MV-4-11 (cell line): ENCODE data around the gene ZGPAT.

ENCODE experiments used
- DNase-seq: peaks from one replicate; lab custom pipeline; 2025; lab: John Stamatoyannopoulos, UW

ZGPAT gene

DNA sequence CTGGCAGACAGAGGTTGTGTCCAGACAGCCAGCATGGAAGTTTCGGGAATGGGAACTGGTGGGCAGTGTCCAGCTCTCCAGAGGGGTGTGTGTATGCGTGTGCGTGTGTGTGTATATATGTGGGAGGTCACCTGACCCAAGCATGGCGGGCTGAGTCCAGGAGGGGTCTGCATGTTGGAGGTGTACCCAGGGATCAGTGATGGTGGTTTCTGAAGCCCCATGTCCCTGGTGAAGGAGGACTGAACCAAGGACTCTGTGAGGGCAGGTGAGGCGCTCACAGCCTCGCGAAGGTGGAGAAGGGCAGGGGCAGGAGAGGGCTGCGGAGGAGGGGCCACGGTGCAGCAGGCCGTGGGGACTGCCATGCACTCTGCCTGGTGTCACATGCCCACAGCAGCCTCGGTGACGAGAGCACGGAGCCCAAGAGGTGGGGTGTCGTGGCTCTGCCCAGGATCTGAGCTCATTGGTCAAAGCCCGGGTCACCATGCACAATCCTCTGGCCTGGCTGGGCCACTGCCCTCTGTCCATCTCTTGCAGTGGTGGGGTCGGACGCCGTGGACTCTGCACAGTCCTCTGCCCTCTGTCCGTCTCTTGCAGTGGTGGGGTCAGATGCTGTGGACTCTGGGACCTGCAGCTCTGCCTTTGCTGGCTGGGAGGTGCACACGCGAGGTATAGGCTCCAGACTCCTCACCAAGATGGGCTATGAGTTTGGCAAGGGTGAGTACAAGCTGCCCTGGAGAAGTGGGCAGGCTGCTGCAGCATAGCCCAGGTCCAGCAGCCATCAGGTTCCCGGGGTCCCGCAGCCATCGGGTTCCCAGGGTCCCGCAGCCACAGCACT is 26.5 kb downstream of the ZGPAT start:
- no peak for DNase-seq

DNA sequence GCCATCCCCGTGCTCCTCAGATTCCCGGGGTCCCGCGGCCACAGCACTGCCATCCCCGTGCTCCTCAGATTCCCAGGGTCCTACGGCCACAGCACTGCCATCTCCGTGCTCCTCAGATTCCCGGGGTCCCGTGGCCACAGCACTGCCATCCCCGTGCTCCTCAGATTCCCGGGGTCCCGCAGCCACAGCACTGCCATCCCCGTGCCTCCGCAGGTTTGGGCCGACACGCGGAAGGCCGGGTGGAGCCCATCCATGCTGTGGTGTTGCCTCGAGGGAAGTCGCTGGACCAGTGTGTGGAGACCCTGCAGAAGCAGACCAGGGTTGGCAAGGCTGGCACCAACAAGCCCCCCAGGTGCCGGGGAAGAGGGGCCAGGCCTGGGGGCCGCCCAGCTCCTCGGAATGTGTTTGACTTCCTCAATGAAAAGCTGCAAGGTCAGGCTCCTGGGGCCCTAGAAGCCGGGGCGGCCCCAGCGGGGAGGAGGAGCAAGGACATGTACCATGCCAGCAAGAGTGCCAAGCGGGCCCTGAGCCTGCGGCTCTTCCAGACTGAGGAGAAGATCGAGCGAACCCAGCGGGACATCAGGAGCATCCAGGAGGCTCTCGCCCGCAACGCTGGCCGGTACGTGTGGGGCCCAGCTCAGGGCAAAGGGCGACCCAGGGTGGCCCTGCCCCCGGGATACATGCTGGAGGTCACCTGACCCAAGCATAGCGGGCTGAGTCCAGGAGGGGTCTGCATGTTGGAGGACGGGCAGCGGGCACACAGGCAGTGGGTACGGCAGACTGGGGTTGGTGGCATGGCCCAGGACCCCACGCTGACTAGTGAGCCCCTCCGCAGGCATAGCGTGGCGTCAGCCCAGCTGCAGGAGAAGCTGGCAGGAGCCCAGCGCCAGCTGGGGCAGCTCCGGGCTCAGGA is 27.4 kb downstream of the ZGPAT start:
- DNase-seq = no peak

DNA sequence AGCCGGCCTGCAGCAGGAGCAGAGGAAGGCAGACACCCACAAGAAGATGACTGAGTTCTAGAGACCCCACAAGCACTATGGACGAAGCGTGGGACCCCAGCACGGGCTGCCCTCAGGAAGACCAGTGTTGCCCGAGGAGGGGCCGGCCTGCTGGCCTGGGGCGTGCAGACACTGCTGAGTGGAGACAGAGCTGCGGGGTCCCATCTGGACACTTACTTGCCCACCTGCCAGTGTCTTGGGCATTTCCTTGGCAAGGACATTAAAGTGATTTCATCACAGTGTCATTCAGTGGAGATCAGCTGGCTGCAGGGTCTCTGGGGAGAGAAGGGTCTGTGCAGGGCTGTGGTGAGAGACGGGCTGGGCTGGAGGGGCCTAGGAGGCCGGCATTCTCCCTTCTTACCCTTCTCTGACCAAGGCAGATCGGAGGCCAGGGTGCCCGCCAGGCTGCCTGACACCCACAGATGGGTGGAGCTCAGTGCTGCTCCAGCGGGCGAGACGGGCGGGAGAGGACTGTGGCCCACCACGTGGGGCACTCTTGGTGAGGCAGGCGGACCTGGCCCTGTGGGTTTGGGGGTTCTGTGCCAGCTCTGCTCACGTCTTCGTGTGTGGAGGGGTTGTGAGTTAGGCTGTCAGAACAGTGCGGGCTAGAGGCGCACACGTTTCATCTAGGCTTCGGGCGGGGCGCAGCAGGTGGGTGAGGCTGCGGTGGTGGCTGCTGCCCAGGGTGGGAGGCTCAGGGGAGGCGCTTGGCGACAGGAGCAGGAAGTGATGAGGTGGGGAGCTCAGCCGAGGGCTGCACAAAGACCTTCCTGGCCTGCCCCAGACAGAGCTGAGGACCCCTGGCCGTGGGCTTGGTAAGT is 28.2 kb downstream of the ZGPAT start, which contains the start of gene LIME1:
TSS of gene LIME1 (plus strand) at position 806 of the 860 bp plus-strand sequence. CDS start 886 bp downstream, outside the sequence.
- no peak for DNase-seq

DNA sequence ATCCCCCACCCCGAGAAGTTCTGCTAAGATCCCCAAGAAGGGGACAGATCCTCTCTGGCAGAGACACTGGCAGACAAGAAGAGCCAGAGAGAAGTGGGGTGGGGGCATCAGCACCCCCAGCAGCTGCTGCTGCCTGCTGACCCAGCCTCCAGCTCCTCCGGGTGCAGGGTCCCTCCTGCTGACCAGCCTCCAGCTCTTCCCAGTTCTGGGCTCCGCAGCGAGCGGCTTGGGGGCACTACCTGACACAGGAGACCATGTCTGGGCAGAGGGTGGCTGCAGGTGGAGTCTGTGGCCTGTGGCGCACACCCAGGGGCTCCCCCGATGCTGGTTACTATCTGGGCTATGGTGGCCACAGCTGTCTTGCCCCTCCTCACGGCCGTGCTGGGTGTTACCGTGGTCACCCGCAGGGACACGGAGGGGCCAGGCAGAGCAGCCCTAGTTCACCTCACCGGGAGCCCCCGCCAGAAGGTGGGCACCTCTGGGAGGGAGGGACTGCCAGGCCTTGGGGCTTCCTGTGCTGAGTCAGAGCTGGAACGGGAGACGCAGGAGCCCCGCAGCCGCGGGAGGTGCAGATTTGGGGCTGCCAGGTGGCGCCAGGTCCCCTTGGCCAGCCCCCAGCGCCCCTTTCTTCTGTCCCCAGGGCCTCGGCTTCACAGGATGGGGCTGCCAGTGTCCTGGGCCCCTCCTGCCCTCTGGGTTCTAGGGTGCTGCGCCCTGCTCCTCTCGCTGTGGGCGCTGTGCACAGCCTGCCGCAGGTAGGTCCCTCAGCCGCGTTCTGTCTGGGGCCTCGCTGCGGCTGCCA is 29.3 kb downstream of the ZGPAT start:
- no peak for DNase-seq

DNA sequence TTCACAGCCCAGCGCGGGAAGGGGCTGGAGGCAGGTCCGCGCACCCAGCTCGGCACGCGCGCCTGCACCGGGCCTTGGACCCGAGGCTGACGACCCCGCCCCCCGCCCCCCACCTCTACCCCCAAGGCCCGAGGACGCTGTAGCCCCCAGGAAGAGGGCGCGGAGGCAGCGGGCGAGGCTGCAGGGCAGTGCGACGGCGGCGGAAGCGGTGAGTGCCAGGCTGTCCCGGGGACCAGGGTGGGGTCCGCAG is 29.8 kb downstream of the ZGPAT start:
- no peak for DNase-seq

DNA sequence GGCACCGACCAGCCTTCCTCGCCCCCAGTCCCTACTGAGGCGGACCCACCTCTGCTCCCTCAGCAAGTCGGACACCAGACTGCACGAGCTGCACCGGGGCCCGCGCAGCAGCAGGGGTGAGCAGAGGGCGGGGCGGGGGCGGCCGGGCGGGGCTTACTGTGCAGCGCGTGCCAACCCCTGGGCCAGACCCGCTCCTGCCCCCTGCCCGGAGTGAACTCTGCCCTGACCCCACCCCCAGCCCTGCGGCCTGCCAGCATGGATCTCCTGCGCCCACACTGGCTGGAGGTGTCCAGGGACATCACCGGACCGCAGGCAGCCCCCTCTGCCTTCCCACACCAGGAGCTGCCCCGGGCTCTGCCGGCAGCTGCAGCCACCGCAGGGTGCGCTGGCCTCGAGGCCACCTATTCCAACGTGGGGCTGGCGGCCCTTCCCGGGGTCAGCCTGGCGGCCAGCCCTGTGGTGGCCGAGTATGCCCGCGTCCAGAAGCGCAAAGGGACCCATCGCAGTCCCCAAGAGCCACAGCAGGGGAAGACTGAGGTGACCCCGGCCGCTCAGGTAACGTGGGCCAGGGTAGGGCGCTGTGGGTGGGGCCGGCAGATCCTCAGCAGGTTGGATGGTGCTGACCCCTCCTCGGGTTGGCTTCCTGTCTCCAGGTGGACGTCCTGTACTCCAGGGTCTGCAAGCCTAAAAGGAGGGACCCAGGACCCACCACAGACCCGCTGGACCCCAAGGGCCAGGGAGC is 30.3 kb downstream of the ZGPAT start:
- no peak for DNase-seq

DNA sequence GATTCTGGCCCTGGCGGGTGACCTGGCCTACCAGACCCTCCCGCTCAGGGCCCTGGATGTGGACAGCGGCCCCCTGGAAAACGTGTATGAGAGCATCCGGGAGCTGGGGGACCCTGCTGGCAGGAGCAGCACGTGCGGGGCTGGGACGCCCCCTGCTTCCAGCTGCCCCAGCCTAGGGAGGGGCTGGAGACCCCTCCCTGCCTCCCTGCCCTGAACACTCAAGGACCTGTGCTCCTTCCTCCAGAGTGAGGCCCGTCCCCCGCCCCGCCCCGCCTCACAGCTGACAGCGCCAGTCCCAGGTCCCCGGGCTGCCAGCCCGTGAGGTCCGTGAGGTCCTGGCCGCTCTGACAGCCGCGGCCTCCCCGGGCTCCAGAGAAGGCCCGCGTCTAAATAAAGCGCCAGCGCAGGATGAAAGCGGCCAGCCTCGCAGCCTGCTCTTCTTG is 30.9 kb downstream of the ZGPAT start:
- no peak for DNase-seq

DNA sequence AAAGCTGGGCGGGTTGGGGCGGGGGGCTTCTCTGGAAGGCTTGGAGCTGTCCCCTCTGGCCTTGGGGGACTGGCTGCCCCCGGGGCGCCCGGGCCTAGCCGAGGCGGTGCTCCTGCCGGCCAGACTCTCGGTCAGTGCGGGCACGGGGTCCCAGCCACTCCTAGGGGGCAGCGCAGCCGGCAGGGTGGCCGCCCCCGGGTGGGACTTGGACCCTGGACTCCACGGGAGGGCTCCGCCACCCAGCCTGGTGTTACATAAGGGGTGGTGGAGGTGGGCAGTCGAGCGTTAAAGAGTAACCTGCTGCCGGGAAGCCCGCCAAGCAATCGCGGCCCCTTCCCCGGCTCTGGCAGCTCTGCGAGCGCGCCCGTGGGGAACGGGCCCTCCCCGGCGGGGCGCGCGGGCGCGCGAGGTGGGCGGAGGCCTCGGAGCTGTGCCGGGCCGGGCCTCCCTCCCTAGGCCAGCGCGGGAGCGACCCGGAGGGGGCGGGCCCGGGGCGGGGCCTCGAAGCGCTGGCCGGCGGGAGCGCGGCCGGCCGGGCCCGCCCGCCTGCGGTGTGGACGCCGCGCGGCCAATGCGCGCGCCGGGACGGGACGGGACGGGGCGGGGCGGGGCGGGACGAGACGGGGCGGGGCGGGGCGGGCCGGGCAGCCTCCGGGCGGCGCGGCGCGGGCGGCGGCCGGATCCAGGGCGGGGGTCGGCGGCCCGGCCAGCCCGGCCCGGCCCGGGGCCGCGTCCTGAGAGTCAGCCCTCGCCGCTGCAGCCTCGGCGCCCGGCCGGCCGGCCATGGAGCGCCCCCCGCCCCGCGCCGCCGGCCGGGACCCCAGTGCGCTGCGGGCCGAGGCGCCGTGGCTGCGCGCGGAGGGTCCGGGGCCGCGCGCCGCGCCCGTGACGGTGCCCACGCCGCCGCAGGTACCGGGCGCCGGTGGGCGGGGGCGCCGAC is 31.6 kb downstream of the ZGPAT start, which contains the start of gene SLC2A4RG:
TSS of gene SLC2A4RG (plus strand) at position 647 of the 940 bp plus-strand sequence. CDS start at position 784, 137 bp downstream.
- DNase-seq = peak; percentile 62

DNA sequence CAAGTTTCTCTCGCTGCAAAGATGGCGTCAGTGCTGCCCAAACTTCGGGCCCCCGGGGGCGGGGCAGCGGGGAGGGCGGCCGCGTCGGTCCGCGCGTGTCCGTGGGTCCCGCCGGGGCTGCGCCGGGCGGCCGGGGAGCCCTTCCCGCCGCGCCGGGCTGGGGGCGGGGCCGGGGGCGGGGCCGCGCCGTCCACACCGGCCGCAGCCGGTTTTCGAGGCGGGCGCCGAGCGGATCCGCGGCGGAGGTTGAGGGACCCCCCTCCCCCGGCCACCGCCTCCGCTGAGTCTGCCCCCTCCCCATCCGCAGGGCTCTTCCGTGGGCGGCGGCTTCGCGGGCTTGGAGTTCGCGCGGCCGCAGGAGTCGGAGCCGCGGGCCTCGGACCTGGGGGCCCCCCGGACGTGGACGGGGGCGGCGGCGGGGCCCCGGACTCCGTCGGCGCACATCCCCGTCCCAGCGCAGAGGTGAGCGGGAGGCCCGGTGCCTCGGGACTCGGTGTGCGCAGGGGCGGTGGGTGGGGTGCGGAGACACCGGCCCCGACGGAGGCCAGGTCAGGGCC is 32.3 kb downstream of the ZGPAT start:
- peak; percentile 31 for DNase-seq

DNA sequence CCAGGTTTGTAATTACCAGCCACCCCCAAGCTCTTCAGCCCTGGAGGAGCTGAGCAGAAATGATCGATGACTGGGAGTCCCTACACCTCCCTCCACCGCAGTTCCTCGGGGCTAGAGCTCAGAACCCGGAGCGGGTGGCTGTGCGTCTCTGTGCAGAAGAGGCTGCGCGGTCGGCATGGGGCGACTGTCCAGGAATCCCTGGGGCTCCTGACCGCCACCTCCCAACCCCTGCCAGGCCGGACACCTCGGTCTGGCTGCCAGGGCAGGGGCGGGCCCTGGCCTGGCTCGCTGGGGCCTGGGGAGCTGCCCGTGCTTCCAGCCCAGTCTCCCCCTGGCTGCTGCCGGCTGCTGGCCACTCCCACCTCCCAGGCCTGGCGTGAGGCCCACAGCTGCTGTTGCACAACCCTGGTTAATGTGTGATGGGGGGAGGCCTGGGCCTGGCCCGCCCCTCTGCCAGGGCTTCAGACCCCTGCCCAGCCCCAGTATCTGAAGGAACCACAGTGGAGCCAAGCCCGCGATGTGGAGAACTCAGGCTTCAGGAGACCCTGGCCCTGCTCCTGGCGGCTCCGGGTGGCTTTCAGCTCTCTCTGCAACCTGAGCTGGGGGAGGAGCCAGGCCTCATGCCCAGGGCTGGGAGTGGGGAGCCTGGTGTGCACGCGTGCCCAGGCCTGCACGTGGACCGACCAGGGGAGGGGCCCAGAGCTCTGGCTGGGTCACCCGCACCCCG is 33.0 kb downstream of the ZGPAT start:
- DNase-seq = peak; percentile 82

DNA sequence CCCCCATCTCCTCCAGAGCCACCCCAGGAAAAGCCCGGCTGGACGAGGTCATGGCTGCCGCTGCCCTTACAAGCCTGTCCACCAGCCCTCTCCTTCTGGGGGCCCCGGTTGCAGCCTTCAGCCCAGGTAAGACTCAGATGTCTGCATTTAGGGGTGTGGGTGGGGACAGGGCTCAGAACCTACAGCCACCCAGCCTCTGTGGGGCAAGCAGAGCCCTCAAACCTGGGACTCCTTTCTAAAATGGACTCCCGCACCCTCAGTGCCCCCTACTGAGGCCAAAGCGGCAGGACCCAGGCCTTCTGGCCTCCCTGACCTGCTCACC is 33.5 kb downstream of the ZGPAT start:
- DNase-seq = no peak

DNA sequence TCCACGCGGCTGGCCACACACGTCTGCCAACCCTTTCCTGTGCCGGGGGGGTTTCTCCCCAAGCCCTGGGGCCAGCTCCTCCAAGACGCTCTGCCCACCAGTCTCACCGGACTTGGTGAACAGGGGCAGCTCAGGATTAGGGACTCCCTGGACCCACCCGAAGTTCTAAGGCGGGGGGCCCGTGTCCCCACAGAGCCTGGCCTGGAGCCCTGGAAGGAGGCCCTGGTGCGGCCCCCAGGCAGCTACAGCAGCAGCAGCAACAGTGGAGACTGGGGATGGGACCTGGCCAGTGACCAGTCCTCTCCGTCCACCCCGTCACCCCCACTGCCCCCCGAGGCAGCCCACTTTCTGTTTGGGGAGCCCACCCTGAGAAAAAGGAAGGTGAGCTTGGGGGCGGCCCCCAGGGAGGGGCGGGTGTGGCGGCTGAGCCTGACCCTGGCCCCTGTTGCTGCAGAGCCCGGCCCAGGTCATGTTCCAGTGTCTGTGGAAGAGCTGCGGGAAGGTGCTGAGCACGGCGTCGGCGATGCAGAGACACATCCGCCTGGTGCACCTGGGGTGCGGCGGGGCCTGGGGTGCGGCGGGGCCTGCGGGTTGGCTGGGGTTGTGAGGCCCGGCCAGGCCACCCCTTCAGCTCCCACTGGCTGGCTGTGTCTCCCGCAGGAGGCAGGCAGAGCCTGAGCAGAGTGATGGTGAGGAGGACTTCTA is 34.0 kb downstream of the ZGPAT start:
- no peak for DNase-seq

DNA sequence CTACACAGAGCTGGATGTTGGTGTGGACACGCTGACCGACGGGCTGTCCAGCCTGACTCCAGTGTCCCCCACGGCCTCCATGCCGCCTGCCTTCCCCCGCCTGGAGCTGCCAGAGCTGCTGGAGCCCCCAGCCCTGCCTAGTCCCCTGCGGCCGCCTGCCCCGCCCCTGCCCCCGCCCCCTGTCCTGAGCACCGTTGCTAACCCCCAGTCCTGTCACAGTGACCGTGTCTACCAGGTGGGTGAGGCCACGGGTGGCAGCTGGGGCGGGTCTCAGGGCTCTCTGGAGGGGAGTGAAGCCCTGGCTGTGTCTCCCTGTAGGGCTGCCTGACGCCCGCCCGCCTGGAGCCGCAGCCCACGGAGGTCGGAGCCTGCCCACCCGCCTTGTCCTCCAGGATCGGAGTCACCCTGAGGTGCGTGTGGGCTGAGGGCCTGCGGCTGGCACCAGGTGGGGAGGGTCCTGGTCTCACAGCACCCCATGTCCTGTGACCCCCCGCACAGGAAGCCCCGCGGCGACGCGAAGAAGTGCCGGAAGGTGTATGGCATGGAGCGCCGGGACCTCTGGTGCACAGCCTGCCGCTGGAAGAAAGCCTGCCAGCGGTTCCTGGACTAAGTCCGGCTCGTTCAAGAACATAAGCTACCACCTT is 34.7 kb downstream of the ZGPAT start:
- no peak for DNase-seq

DNA sequence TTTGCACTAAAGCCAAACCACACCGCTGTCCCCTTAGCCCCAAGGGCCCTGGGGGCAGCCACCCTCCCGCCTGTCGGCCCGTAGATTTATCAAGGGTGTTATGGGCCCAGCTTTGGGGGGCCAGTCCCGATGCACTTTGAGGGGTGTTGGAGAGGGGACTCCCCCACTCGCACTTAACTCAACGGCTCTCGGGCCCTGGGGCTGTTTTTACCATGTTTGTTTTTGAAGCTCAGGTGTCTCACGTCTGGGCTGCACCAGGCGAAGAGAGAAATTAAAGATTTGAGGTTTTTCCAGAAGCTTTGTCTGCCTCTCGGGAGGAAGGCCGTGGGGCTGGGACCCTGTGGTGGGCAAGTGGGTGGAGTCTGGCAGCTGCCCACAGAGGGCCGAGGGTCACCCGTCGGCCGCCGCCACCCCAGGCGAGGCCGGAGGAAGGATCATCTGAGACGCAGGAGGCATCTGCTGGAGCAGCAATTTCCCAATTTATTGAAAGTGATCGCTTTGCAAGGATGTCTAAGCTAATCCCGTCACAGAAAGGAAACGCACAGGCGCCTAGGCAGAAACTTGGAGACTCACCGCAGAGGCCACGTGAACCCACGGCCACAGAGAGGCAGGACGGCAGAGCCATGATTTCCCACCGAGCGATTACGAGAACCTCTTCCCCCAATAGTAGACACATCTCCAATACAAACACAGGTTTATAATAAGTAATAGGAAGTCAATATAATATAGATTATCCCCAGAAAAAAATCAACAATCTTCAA is 35.6 kb downstream of the ZGPAT start:
- DNase-seq = no peak

DNA sequence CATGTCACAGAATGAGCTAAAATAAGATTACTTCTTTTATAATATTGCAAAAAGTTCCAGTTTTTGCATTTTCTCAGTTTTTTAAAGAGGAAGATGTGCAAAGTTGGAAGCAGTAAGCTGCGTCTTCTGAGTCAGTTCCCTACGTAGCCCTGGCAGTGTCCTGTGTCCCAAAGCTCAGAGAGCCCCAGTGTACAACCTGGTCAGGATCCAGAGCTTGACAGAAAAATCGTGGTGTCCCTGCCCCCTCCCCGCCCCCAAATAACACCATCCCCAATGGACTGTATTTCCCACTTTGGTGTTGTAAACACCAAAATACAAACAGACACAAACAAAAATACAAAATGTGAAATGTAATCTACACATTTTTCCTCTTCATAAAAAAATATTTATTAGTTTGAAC is 36.3 kb downstream of the ZGPAT start:
- no peak for DNase-seq

DNA sequence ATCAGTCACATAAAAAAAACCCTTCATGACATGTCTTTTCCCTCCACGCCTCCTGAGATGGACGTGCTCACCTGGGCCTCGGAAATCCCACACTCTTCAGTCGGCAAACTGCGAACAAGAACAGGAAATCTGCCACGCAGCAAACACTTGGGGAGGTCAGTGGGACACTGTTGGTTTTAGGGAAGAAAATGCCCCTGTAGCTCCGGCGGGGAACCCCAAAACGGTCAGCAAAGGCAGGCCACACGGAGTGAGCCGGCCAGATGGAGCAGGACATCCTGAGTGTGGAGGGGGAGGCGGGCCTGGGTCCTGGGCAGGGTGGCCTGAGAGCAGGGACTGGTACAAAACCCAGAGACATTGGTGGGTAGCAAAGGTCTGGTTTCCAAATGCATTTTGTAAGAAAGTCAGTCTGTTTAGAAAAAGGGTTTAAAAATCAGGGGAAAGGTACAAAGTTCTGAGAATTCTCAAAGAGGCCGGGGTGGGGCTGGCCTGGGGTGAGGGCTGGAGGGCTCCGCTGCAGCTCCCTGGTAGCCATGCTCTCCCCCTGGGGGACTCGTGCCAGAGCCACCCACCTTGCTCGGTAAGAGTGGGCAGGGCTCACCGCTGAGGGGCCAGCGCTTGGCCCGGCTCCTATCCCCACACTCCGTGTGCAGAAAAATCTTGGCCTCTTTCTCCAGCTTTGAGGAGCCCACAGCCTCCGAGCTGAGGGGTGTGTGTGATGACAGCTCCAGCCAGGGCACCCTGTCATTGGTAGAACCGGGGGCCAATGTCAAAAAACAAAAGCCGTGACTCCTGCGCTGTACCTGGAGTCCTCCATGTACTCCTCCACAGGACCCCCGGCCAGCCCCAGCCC is 37.0 kb downstream of the ZGPAT start:
- DNase-seq = no peak
